GM12864 (cell line): Measurements from ENCODE around the gene RGS12.

Source experiments
- DNase-seq: peaks from one replicate; pipeline ENCODE4 v3.0.0-alpha.2; 2011; ENCODE audit warnings: low read depth
- H3K4me3 ChIP-seq: 2 replicates; pipeline ENCODE4 v1.5.1; 2011; ENCODE audit warnings: mild to moderate bottlenecking, low read depth, low read length, control low read depth
- CTCF ChIP-seq: IDR thresholded peaks from 2 replicates; pipeline ENCODE4 v1.5.1; 2011; ENCODE audit warnings: low read depth, mild to moderate bottlenecking, moderate library complexity, low read length, control low read depth, inconsistent platforms; ENCODE audit errors: missing control alignments

RGS12 gene

DNA sequence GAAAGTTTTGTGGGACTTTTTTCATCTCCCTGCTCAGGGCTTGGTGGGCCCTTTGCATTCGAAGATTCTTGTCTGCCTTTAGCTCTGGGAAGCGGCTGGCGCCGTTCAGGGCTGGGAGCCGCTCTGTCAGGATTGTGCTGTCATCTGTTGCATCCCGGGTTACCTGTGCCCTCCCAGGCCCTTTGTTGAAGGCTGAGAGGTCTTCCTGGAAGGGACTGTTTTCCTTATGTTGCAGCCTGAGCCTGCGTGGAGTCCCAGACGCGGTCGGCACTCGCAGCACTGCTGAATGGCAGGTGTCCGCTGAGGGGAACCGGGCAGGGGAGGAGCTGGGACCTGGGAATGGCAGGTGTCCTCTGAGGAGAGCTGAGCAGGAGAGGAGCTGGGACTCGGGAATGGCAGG is 15.9 kb downstream of the RGS12 start:
- no peak for TF ChIP-seq CTCF
- DNase-seq = no peak
- H3K4me3 ChIP-seq = no peak overlapping the region

GRCh38 chr4:3310301-3311094 is 17.7 kb downstream of the RGS12 start:
- TF ChIP-seq CTCF = no peak
- no peak for DNase-seq
- H3K4me3 ChIP-seq = no peak overlapping the region

DNA sequence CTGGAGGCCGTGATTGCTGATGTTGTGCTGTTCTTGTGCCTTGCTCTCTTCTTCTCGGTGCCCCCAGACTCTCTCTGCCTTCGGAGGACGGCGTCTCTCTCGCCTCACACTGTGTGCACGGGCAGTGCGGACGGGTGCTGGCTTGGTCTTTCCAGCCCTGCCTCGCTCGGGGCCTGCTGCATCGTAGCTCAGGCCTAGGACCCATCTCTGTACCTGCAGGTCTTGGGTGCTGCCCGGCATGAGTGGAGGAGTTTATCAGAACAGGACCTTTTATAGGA is 18.2 kb downstream of the RGS12 start:
- TF ChIP-seq CTCF = no peak
- no peak overlapping the region for H3K4me3 ChIP-seq
- DNase-seq = no peak

GRCh38 chr4:3311489-3312171 is 18.8 kb downstream of the RGS12 start:
- no peak for TF ChIP-seq CTCF
- no peak overlapping the region for H3K4me3 ChIP-seq
- DNase-seq = no peak

- no peak for TF ChIP-seq CTCF
- no peak for DNase-seq
- H3K4me3 ChIP-seq = no peak overlapping the region
These were observed 19.5 kb downstream of the RGS12 start for GRCh38 chr4:3312362-3312761.

DNA sequence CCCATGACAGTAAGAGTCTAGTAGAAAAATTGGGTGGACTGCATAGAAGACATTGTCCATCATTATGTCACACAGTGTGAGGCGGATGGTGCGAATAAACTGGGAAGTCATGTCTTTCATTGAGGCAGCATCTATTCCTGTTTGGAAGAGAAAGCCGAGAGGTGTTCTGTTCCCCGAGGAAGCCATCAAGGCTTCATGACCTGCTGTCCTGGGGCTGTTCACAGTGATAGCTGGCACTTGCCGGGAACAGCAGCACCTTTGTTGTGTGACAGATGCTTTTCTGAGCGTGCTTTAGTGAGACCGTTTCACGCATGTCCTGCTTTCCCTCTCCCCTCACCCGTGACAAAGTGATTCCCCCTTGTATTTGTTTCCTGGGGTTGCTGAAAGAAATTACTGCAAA is 20.3 kb downstream of the RGS12 start:
- H3K4me3 ChIP-seq = no peak overlapping the region
- no peak for DNase-seq
- TF ChIP-seq CTCF = no peak
